Activated CD8-positive, alpha-beta memory T cell treated with anti-CD3 and anti-CD28 coated beads, Interleukin-2, amount 10 ng/mL, durations not matched to agents 7 days and 5 days (primary cell): ENCODE data around the gene STXBP5. TPM values are rescaled to one million over a fixed set of nuclear protein-coding genes. Genes with fewer than 3 reads are reported as not detected.

Experiments used
- ATAC-seq: fragments of 150-1000 bp; cut with Tn5 transposase; one replicate; pipeline ENCODE4 v1.10.0; 2021; ENCODE audit warnings: moderate library complexity
- CTCF ChIA-PET: fragments of 350-600 bp; sonication (Branson Sonifier 250); formaldehyde crosslinking; loops from one replicate; lab custom pipeline; 2021; ENCODE audit warnings: antibody characterized with exemption; lab: Charles Lee
- DNase-seq: peaks from one replicate; pipeline ENCODE4 v3.0.0-alpha.2; 2020
- H3K27ac Mint-ChIP-seq: one replicate; pipeline ENCODE4 v1.8.0; 2021; ENCODE audit warnings: mild to moderate bottlenecking, mixed read lengths
- H3K27me3 Mint-ChIP-seq: one replicate; pipeline ENCODE4 v1.8.0; 2021; ENCODE audit warnings: mixed read lengths
- H3K36me3 Mint-ChIP-seq: one replicate; pipeline ENCODE4 v1.8.0; 2021; ENCODE audit warnings: mild to moderate bottlenecking, mixed read lengths
- H3K4me1 Mint-ChIP-seq: one replicate; pipeline ENCODE4 v1.8.0; 2021; ENCODE audit warnings: mixed read lengths
- H3K4me3 Mint-ChIP-seq: one replicate; pipeline ENCODE4 v1.8.0; 2021; ENCODE audit warnings: mild to moderate bottlenecking, moderate library complexity, mixed read lengths
- H3K9me3 Mint-ChIP-seq: one replicate; pipeline ENCODE4 v1.8.0; 2022; ENCODE audit warnings: low read depth, mixed read lengths
- total RNA-seq, 2 experiments: library from RNA; stranded (reverse); gene quantifications; one replicate each; pipeline ENCODE4 v1.2.3, GENCODE V29; 2021

STXBP5 gene
- total RNA-seq, 2 experiments from 2014 or later = 16.1 to 22.6 TPM

DNA sequence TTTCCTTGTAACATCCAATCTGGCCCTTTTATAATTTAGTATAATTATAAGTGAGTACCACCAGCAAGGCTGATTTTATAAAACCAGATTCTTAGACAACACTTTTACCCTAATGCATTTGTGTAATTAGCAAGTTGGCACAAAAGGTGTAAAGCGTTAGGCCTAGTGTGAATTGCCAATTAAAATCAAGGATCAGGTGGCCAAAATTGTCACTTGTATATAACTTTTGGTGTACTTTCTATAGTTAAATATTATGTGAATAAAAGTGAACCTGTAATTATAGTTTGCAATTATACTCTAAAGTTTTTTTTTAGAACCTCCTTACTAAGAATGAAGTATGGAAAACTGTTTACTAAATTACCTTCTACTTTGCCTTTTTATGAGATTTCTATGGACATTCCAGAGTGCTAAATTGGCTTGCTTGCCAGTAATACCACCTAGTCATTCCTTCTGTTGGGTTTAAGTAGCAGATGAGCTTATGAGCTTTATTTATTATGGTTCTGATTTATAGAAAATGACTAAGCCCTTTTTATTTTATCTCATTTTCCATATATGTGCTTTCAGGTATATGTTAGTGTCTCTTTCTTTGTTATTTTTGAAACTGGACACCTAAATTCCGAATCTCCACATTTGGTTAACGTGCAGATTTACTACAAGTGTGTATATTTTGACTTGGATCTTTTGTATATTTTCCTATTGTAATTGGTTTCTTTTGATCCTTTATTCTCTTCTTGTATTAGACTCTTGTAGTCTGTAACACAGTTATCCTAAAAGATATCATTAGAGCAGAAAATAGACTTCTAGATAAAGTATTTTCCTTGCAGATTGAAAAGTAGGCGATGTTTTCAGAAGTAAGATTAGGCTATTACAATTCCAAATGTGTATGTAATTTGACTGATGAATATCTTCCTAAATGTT, 3.9 kb downstream of the STXBP5 start:
- CTCF ChIA-PET = interaction anchor here (0.6 kb wide), 1 partner anchor 109 kb away, joined by 4 read pairs; no protein-coding TSS in a partner anchor
- no peak for DNase-seq
- Mint-ChIP-seq H3K36me3 (peaks cover 20% of the 10 kb centered on the region), H3K27ac (no peak overlapping the region), H3K4me1 (peaks cover 27% of the 10 kb centered on the region), H3K9me3 (no peaks in the 10 kb centered on the region), H3K4me3 (no peak overlapping the region), H3K27me3 (no peaks in the 10 kb centered on the region)
- ATAC-seq = no peak

DNA sequence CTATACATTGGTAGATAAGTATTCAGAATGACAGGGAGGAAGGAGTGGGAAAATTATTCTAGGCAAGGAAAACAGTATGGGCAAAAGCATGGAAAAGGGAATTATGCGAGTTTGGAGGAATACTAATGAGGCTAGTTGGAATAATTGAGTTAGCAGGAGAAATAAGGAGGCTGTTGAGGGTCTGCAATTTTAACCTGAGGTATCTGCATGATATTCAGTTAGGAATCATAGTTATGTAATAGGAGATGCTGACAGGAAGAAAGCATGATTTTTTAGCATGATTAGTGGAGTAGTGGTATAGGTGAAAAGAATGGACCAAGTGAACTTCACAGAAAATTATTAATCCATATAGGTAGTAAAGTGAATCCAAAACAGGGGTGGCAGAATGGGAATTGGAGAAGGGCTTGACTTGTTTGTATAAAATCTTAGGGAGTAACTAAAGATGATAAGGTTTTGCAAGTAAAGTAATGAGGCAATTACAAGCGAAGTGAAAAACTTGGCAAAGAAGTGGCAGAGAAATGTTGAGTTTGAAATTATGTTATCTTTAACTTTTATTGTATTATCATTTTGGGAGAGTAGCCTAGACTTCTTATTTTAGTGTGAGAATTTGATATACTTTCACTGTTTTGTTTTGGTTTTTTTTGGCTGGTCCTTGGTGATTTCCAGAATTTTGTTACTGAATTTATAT, 5.7 kb downstream of the STXBP5 start:
- Mint-ChIP-seq H3K4me3 (no peak overlapping the region), H3K27me3 (no peaks in the 10 kb centered on the region), H3K4me1 (peaks cover 25% of the 10 kb centered on the region), H3K27ac (no peak overlapping the region), H3K9me3 (no peaks in the 10 kb centered on the region), H3K36me3 (peaks cover 20% of the 10 kb centered on the region)
- ATAC-seq (no peak), DNase-seq (no peak)
- CTCF ChIA-PET = no interaction called here

DNA sequence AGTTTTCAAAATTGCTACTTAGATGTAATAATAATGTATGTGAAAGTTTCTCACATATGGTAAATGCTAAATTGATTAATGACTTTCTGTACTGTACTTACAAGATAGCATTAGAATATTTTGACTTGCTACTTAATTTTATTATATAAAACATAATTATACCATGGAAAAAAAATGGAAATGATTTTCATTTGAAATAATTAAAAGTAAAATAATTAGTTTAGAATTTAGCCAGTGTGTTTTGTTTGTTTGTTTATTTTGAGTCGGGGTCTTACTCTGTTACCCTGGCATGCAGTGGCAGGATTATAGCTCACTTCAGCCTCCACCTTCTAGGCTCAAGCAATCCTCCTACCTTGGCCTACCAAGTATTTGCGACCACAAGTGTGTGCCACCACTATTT, 7.1 kb downstream of the STXBP5 start:
- Mint-ChIP-seq H3K9me3 (no peaks in the 10 kb centered on the region), H3K36me3 (peaks cover 20% of the 10 kb centered on the region), H3K27me3 (no peaks in the 10 kb centered on the region), H3K4me3 (no peak overlapping the region), H3K4me1 (peaks cover 13% of the 10 kb centered on the region), H3K27ac (no peak overlapping the region)
- no peak for ATAC-seq
- CTCF ChIA-PET = no interaction called here
- no peak for DNase-seq

DNA sequence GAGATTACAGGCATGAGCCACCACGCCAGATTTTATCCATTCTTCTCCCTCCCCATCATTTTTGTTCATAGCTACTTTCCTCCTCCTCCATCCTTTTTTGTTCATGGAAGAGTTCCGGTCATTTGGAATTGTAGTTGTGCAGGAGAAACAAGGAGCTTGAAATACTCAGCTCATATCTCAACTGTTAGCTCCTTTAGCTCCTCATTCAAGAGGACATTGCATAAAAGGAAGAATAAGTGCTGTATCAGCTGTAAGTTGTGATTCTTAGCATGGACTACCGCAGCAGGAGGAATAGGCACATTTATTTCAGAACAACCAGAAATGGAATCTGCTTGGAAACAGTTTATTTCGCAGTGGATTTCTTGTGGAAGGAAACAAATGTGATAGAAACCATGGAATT, 7.6 kb downstream of the STXBP5 start:
- CTCF ChIA-PET = no interaction called here
- ATAC-seq = no peak
- H3K36me3 Mint-ChIP-seq = peaks cover 20% of the 10 kb centered on the region
- DNase-seq = no peak
- H3K4me1 Mint-ChIP-seq = peaks cover 11% of the 10 kb centered on the region
- H3K27ac Mint-ChIP-seq = no peak overlapping the region
- no peaks in the 10 kb centered on the region for H3K27me3 Mint-ChIP-seq
- H3K4me3 Mint-ChIP-seq = no peak overlapping the region
- H3K9me3 Mint-ChIP-seq = no peaks in the 10 kb centered on the region

DNA sequence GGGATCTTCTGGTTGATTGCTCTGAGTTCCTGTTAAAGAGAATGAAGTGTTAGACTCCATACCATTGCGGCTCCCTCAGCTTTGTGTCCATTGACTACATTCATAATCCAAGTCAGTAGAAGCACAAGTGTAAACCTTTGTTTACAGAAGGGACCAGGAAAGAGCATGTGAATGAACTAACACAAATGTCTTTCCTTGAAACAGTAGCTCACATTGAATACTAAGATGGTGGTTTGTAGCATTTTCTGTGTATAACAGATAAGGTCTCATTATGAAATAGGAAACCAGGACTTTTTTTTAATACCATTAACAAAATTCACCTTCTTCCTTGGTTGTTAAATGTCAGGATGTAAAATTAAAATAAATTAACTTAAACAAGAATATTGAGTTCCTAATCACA, 8.4 kb downstream of the STXBP5 start:
- Mint-ChIP-seq H3K27ac (no peak overlapping the region), H3K9me3 (no peaks in the 10 kb centered on the region), H3K36me3 (peaks cover 18% of the 10 kb centered on the region), H3K27me3 (no peaks in the 10 kb centered on the region), H3K4me3 (no peak overlapping the region), H3K4me1 (peaks cover 6% of the 10 kb centered on the region)
- CTCF ChIA-PET = no interaction called here
- no peak for ATAC-seq
- DNase-seq = no peak

DNA sequence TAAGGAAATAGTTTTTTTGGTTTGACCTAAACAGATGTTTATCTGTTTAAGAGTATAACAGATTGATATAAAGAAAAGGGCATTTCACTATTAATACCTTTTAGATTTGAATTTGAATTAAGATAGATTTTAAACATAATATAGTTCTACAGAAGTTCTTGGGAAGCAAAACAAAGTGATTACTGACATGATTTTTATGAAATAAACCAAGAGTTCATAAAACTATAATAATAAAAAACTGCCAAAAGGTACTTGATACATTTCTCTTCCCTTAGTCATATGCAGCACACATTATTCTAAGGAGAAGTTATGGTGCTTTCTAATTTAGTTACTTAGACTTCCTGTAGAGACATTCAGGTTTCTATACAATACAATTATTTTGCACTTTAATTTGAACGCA, 9.6 kb downstream of the STXBP5 start:
- ATAC-seq (no peak), DNase-seq (no peak)
- H3K27ac Mint-ChIP-seq = no peak overlapping the region
- CTCF ChIA-PET = no interaction called here
- peaks cover 22% of the 10 kb centered on the region for H3K36me3 Mint-ChIP-seq
- H3K4me1 Mint-ChIP-seq = peaks cover 6% of the 10 kb centered on the region
- no peaks in the 10 kb centered on the region for H3K27me3 Mint-ChIP-seq
- no peak overlapping the region for H3K4me3 Mint-ChIP-seq
- no peaks in the 10 kb centered on the region for H3K9me3 Mint-ChIP-seq

DNA sequence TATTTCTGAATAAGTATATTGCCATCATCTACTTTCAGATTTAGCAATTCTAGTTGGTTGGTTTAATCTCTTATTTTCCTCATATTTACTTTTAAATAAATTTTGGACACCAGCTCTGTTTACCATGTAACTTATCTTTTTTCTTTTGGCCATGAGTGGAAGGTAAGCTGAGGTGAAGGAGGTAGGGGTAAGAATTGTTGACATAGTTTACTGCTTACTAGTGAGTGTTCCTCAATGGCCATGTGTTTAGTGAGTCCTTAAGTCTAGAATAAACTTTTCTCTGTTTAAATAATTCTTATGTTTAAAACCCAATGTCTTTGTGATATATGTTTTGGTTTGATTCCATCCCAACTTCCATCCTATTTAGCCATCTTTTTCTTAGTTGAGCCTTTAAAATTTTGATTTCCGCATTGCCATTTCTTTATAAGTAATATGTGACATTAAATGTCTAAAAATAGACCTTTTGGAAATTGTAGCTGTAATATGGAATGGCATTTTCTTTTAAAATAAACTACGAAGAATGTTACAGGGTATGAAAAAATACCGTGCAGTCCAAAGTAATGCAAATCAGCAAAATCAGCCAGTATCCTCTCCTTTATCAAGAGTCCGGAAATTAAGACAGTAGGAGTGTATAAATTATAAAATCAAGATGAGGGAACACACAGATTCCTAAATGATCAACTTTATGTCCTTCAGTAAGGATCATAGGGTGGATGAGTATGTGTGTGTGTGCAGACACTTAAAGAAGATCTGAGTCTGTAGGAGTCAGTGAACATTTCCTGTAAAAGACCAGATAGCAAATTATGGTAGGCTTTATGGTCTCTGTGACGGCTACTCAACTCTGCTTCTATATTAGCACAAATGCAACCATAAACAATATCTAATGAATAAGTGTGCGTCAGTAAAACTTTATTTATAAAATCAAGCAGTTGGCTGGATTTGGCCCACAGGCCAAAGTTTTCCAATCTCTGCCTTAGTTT, 10.3 kb downstream of the STXBP5 start:
- DNase-seq = no peak
- ATAC-seq = no peak
- H3K27ac Mint-ChIP-seq = no peak overlapping the region
- H3K4me3 Mint-ChIP-seq = no peak overlapping the region
- H3K9me3 Mint-ChIP-seq = no peaks in the 10 kb centered on the region
- H3K27me3 Mint-ChIP-seq = no peaks in the 10 kb centered on the region
- CTCF ChIA-PET = no interaction called here
- H3K36me3 Mint-ChIP-seq = peaks cover 25% of the 10 kb centered on the region
- peaks cover 7% of the 10 kb centered on the region for H3K4me1 Mint-ChIP-seq

DNA sequence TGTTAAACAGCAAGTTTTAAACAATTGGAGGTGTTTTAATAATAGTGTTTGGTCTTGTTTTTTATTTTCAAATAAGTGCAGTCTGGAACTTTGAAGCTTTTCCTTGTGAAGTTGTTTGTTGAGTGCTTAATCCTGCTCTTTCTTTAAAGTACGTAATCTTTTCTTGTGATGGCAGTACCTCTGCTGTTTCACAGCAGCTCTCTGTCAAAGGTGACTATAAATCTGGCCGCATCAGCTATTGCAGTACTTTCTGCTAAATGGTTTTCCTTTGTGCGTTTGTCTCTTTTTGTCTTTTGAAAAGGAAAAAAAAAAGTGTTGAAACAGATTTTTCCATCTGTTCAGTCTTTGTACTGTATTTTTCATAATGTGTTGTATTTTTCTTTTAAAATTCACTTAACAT, 12.7 kb downstream of the STXBP5 start:
- Mint-ChIP-seq H3K4me3 (no peak overlapping the region), H3K9me3 (no peaks in the 10 kb centered on the region), H3K27ac (no peak overlapping the region), H3K4me1 (peaks cover 4% of the 10 kb centered on the region), H3K27me3 (no peaks in the 10 kb centered on the region), H3K36me3 (peaks cover 28% of the 10 kb centered on the region)
- DNase-seq = no peak
- no peak for ATAC-seq
- CTCF ChIA-PET = no interaction called here

DNA sequence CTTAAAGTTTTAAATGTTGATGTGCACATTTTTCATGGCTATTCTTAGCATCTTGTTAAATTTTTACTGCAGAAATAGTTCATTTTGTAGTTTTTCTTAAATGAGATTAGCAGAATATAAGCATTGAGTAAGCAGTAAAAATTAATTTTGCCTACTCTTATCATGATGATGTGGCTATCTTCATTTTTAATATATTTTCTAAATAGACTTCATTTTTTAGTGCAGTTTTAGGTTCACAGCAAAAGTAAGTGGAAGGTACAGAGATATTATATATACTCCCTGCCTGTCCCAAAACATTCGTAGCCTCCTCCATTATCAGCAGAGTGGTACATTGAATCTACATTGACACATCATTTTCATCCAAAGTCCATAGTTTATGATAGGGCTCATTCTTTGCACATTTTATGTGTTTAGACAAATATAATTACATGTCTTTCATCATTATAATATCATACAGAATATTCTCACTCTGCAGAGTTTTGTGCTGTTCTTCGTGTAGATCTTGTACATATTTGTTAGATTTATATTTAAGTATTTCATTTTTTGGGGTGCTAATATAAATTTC, 13.7 kb downstream of the STXBP5 start:
- no peak overlapping the region for H3K27ac Mint-ChIP-seq
- no peaks in the 10 kb centered on the region for H3K9me3 Mint-ChIP-seq
- H3K27me3 Mint-ChIP-seq = no peaks in the 10 kb centered on the region
- peaks cover 27% of the 10 kb centered on the region for H3K36me3 Mint-ChIP-seq
- ATAC-seq = no peak
- peaks cover 2% of the 10 kb centered on the region for H3K4me1 Mint-ChIP-seq
- CTCF ChIA-PET = no interaction called here
- H3K4me3 Mint-ChIP-seq = no peak overlapping the region
- DNase-seq = no peak

DNA sequence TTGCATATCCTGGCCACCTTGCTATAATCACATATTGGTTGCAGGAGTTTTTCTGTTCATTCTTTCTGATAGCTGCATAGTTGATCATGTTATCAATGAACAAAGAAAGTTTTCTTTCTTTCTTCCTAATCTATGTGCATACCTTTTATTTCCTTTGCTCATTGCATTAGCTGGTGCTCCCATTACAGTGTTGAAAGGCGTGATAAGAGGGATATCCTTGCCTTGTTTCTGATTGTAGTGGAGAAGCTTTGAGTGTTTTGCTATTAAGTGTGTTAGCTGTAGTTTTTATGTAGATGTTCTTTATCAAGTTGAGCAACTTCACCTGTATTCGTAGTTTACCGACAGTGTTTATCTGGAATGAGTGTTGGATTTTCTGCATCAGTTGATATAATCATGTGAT, 14.6 kb downstream of the STXBP5 start:
- CTCF ChIA-PET = no interaction called here
- Mint-ChIP-seq H3K27me3 (no peaks in the 10 kb centered on the region), H3K36me3 (peaks cover 34% of the 10 kb centered on the region), H3K4me1 (peaks cover 2% of the 10 kb centered on the region), H3K27ac (no peak overlapping the region), H3K9me3 (no peaks in the 10 kb centered on the region), H3K4me3 (no peak overlapping the region)
- ATAC-seq (no peak), DNase-seq (no peak)

DNA sequence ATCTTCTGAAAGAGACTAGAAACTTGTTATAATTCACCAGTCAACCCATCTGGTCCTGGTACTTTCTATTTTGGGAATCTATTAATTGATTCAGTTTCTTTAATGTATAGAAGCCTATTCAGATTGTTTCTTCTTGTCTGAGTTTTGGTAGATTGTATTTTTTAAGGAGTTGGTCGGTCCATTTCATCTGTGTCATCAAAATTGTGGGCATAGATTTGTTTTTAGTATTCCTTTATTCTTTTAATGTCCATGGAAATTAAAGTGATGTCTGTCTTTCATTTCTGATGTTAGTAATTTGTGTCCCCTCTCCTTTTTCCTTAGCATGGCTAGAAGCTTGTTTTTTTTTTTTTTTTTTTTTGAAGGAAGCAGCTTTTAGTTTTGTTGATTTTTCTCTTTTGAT, 15.2 kb downstream of the STXBP5 start:
- Mint-ChIP-seq H3K4me3 (no peak overlapping the region), H3K4me1 (peaks cover 2% of the 10 kb centered on the region), H3K36me3 (peaks cover 36% of the 10 kb centered on the region), H3K27ac (no peak overlapping the region), H3K9me3 (no peaks in the 10 kb centered on the region), H3K27me3 (no peaks in the 10 kb centered on the region)
- no peak for ATAC-seq
- CTCF ChIA-PET = no interaction called here
- DNase-seq = no peak

DNA sequence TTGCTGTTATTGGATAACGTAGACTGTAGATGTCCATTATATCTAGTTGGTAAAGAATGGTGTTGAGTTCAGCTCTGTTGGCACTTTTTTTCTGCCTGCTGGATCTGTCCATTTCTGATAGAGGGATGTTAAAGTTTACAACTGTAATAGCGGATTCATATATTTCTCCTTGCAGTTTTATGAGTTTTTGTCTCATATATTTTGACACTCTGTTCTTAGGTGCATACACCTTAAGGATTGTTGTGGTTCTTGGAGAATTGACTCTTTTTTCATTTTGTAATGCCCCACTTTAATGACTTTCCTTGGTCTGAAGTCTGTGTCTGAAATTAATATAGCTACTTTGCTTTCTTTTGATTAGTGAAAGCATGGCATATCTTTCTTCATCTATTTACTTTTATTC, 16.1 kb downstream of the STXBP5 start:
- CTCF ChIA-PET = no interaction called here
- H3K27me3 Mint-ChIP-seq = no peaks in the 10 kb centered on the region
- H3K4me1 Mint-ChIP-seq = peaks cover 2% of the 10 kb centered on the region
- no peak for DNase-seq
- H3K4me3 Mint-ChIP-seq = no peak overlapping the region
- peaks cover 38% of the 10 kb centered on the region for H3K36me3 Mint-ChIP-seq
- H3K9me3 Mint-ChIP-seq = no peaks in the 10 kb centered on the region
- ATAC-seq = no peak
- H3K27ac Mint-ChIP-seq = no peak overlapping the region

DNA sequence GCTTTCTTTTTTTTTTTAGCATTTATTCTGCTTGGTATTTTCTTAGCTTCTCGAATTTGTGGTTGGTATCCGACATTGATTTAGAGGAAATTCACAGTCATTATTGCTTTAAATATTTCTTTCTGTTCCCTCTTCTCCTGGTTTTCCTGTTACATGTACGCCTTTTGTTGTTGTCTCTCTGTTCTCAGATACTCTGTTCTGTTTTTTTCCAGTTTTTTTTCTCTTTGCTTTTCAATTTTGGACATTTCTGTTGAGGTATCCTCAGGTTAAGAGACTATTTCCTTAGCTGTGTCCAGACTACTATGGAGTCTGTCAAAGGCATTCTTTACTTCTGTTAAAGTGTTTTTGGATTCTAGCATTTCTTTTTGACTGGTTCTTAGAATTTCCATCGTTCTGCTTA, 17.5 kb downstream of the STXBP5 start:
- no peak overlapping the region for H3K4me3 Mint-ChIP-seq
- DNase-seq (no peak), ATAC-seq (no peak)
- peaks cover 44% of the 10 kb centered on the region for H3K36me3 Mint-ChIP-seq
- no peaks in the 10 kb centered on the region for H3K9me3 Mint-ChIP-seq
- no peak overlapping the region for H3K27ac Mint-ChIP-seq
- no peaks in the 10 kb centered on the region for H3K27me3 Mint-ChIP-seq
- CTCF ChIA-PET = no interaction called here
- peaks cover 2% of the 10 kb centered on the region for H3K4me1 Mint-ChIP-seq
